Measurements from ENCODE around the gene PELI2.

DNA sequence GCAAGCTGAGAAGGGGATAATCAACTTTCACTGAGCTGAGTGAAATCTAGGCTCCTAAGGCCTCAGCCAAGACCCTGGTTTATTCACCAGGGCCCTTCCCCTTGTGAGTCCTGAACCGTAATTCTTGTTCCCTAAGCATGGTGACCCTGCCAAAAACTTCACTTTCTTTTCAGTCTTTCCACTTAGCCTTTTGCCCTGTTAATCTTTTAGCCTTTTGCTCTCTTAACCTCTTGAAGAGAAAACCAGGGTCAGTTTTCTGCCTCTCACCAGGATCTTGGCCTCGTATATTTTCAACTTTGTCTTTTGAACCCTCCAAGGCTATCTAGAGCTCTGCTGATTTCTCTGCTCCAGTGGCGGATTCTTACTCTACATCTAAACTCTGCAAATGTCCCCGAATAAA lies 191.0 kb downstream of the PELI2 start:
- TF ChIP-seq, protein P1, sequence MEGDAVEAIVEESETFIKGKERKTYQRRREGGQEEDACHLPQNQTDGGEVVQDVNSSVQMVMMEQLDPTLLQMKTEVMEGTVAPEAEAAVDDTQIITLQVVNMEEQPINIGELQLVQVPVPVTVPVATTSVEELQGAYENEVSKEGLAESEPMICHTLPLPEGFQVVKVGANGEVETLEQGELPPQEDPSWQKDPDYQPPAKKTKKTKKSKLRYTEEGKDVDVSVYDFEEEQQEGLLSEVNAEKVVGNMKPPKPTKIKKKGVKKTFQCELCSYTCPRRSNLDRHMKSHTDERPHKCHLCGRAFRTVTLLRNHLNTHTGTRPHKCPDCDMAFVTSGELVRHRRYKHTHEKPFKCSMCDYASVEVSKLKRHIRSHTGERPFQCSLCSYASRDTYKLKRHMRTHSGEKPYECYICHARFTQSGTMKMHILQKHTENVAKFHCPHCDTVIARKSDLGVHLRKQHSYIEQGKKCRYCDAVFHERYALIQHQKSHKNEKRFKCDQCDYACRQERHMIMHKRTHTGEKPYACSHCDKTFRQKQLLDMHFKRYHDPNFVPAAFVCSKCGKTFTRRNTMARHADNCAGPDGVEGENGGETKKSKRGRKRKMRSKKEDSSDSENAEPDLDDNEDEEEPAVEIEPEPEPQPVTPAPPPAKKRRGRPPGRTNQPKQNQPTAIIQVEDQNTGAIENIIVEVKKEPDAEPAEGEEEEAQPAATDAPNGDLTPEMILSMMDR (IDR thresholded peaks at IDR 0.05; ENCODE audit: poor library complexity) = no peak
- no peak for TF ChIP-seq EZH2 (IDR thresholded peaks at IDR 0.05; ENCODE audit: borderline replicate concordance)

Data from hepatocyte (in vitro differentiated cells).